HG03457 (cell line): ENCODE data around the gene TREM1.
"Not testable (repeated sequence)": the region's sequence is repeated elsewhere in the genome, so short reads cannot be mapped to it uniquely, and the experiment has no call there.

ENCODE experiments used
- ATAC-seq: cut with Tn5 transposase; IDR thresholded peaks from one replicate; pipeline ENCODE4 v1.9.1; 2021; ENCODE audit warnings: moderate number of reproducible peaks; ENCODE audit not compliant: unreplicated experiment

Gene TREM1

DNA sequence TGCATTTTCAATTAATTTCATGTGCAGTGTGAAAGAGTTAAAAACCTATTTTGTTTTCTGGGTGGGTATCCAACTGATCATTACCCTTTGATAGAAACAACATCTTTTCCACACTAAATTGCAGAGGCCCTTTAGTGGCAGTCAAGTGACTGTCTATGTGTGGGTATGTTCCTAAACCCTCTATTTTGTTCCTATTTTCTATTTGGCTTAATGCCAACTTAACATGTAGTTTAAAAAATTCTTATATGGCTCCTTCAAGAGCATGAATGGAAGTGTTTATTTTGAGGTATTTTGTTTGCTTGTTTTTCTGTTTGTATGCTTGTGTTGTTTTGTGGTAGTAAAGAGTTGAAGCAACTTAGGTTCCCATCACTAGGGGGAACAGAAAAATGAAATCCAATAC, 19.9 kb downstream of the TREM1 start:
- no peak for ATAC-seq

GRCh38 chr6:41263267-41263666, 23.2 kb downstream of the TREM1 start:
- ATAC-seq = no peak

DNA sequence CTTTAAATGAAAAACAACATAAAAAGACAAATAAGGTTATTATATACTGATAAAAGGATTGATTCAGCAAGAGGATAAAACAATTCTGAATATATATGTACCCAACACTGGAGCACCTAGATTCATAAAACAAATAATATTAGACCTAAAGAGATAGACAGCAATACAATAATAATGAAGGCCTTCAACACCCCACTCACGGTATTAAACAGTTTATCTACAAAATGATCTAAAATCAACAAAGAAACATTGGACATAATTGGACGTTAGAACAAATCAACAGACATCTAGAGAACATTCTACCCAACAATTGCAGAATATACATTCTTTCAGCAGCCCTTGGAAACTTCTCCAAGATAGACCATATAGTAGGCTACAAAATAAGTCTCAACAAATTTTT, 24.1 kb downstream of the TREM1 start:
- no peak for ATAC-seq

- ATAC-seq = no peak
These were observed 28.3 kb downstream of the TREM1 start for GRCh38 chr6:41258196-41258493.

GRCh38 chr6:41257369-41258195, 28.9 kb downstream of the TREM1 start:
- no peak for ATAC-seq

GRCh38 chr6:41256383-41256782, 30.1 kb downstream of the TREM1 start:
- no peak for ATAC-seq

DNA sequence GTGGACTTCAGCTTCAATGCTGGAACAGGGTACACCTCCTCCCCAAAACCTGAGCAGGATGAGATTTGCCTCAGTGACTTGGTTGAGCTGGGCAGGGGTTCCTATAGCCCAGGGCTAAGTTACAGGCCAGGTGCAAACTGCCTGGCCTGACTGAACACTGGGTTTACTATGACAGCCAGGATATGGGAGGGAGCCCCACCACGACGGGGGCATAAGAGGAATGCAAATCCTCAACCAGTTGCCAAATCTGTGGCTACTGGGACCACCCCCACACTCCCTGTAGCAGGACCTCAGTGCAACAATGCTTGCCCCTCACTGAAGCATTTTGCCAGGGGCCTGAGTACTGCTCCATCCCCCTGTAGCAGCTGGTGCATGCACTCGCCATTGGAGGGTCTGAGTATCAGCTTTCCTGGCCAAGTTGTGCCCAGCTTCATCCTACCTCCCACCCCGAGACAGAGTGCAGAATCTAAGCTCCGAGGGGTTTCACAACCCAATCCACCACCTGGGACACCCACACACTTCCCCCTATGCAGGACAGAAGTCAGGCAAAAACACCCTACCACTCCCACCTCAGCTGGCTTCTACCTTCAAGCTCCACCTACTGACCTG, 30.7 kb downstream of the TREM1 start:
- no peak for ATAC-seq

DNA sequence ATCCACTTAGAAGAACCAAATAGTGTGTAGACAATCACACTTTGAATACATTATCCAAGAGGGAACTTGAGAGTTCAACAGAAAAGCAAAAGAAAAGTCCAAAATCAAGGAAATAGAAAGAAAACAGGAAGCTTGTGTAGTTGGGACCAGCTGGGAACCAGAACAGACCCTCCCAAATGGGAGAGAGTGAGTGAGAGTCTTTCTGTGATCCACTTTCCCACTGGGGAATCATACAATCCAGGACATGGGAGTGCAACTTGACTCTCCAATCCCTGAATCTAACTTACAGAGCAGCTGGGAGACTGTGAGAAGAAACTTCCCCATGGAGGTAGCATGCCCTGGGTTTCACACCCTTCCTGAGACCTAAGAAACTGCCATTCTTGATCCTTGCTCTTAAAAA, 31.4 kb downstream of the TREM1 start:
- no peak for ATAC-seq

DNA sequence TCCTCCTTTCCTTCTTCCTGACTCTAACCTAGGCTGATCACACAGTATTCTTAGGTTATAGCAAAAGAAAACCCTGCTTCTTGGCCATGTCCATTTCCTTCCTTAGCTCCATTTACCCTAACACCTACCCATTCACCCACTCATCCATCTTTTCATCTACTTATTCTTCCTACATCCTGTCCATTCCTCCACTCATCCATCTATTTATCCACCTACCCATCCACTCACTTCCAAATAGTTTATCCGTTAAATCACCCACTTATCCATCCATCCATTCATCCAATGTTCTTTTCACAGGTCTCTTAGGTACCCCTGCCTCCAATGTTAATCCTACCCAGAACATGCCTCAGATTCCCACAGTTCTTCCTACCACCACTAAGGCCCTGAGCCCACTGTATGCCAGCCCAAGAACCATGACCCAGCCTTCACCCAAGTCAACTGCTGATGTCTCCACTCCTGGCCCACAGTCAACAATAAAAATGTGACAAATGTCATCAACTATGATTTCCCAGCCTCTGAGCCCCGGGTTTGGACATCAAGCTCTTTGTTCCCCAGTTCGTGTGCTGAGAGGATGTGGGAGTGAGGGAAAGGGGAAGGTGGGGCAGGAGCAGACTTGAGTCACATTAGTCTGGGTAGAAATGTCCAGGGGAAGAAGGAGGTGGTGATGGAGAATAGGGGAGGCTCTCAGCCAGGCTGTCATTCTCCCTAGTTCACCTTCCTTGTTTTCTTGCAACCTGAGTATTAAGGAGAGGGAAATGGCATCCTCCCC, 33.9 kb downstream of the TREM1 start:
- ATAC-seq = no peak

DNA sequence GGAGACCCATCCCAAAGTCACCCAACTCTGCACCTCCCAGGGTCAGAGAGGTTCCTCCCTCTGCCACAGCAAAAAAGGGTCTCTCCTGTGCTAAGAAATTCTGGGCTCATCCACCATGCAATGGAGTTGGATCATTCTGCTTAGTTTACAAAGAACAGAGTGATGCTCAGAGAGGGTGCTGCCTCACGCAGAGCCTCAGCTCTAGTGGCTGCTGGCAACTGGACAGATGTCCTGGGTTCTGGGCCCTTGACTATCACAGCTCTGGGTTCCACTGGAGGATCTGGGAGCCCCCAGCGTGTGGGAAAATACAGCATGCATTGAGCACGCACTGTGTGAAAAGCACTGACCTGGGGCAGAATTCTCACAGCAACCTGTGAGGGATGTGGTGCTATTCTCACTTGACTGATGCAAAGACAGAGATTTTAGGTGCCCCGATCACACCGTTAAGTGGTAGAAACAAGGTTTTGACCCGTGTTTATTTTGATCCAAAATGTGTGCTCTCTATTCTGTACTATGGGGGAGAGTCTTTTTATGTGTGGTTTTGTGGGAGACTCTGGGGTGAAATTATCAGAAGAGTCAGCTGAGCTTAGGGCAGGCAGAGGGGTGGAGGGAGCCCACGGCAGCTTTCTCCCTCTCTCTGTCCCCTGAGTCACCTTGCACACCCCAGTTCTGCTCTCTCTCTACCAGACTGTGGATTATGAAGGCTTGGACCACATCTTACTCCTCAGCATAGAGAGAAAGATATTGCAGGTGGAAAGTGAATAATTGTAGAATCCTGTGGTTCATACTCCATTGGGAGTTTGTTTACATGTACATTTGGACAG, 38.4 kb downstream of the TREM1 start:
- no peak for ATAC-seq

- ATAC-seq = no peak
These were observed 39.1 kb downstream of the TREM1 start for GRCh38 chr6:41247288-41247865.

DNA sequence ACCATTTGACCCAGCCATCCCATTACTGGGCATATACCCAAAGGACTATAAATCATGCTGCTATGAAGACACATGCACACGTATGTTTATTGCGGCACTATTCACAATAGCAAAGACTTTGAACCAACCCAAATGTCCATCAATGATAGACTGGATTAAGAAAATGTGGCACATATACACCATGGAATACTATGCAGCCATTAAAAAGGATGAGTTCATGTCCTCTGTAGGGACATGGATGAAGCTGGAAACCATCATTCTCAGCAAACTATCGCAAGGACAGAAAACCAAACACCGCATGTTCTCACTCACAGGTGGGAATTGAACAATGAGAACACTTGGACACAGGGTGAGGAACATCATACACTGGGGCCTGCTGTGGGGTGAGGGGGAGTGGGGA, 40.0 kb downstream of the TREM1 start:
- ATAC-seq = not testable (repeated sequence)

GRCh38 chr6:41239467-41240159, 46.9 kb downstream of the TREM1 start:
- no peak for ATAC-seq

DNA sequence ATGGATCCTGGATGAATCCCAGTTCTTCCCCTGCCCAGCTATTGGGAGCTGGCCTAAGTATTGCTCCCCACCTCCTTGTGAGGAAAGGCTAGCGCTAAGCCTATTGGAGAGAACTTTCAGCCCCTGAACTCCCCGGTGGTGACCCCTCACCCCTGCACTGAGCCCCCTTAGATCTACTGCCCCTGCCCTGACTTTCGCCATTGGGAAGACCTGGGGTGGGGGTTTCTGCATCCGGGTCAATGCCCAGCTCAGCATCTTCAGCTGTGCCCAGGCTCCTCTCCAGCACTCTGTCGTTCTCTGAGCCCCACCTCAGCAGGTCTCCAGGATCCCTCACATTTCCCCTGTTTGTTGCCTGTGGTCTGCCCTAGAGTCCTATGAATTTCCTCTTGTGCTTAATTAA, 49.4 kb downstream of the TREM1 start:
- no peak for ATAC-seq

DNA sequence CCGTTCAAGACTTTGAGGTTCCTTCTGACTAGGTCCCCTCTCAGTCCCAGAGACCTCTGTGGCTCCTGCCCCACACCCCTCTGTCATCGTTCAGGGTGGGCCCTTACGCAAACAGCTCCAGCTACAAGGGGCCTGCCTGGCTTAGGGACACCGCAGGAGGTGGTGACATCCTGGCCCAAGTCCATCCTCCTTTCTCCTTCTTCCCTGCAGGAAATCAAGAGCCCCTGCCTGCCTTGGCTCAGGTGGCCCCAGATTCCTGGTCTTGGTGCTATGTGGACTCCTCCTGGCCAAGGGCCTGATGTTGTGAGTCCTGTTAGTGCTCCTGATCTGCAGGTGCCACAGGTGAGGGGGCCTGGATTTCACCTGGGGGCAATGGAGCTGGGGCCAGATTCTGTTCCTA, 50.2 kb downstream of the TREM1 start:
- no peak for ATAC-seq

DNA sequence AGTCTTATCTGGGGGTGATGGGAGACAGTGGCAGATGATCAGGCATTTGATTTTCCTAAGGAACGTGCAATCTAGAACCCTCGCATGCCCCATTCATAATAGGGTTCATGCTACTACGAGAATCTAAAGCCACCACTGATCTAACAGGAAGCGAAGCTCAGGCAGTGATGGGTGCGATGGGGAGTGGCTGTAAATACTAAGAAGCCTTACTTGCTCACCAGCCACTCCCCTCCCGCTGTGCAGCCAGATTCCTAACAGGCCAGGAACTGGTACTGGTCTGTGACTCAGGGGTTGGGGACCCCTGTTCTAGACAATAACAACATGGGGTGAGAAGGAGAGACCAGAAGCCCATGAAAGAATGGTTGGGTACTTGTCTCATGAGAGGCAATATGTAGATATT, 53.8 kb downstream of the TREM1 start:
- no peak for ATAC-seq

DNA sequence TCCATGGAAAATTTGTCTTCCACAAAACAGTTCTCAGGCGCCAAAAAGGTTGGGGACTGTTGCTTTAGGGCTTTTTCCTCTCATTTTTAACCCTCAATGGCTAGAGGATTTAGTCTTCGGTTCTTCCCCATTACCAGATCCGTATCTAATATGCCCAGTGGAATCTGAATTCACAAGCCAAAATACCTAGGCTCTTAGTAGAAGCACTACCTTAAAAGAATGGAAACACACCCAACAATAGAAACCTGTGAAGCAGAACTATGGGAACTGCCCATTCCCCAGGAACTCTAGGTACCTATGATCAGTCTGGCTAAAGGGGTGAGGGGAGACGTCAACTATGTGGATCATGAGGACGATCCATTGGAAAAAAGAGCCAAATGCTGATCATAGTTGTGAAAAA, 55.2 kb downstream of the TREM1 start:
- ATAC-seq = no peak

- no peak for ATAC-seq
These were observed 56.8 kb downstream of the TREM1 start for GRCh38 chr6:41229721-41230120.

GRCh38 chr6:41228616-41229015, 57.9 kb downstream of the TREM1 start:
- ATAC-seq = no peak

- ATAC-seq = no peak
These were observed 58.4 kb downstream of the TREM1 start, which contains the start of gene TREML4 for GRCh38 chr6:41228096-41228495. Gene TREML4 (plus strand): TSS chr6:41228349. CDS start chr6:41228428, 79 bp downstream.
